Skin of body (tissue), 3 donors: Measurements from ENCODE around the gene TMEM14C. TPM values are rescaled to one million over a fixed set of nuclear protein-coding genes. Genes with fewer than 3 reads are reported as not detected.

Source experiments
- DNase-seq: peaks from one replicate; lab custom pipeline; 2025; lab: John Stamatoyannopoulos, UW
- small RNA-seq: library from RNA; depleted of rRNA; stranded (forward); fragments of <200 nt; gene quantifications from one replicate; pipeline ENCODE3, GENCODE V24; 2014; ENCODE audit warnings: low replicate concordance
- total RNA-seq: library from RNA; depleted of rRNA; stranded (reverse); fragments of >200 nt; gene quantifications from one replicate; pipeline ENCODE4 v1.2.3, GENCODE V29; 2014

Gene TMEM14C
- total RNA-seq, 1 donor from 2014 or later, result 50.4 TPM

- DNase-seq, result no peak
Observed at GRCh38 chr6:10759884-10760329, 37.0 kb downstream of the TMEM14C start.

- no peak for DNase-seq
Observed at GRCh38 chr6:10763006-10763405, 40.1 kb downstream of the TMEM14C start.

DNA sequence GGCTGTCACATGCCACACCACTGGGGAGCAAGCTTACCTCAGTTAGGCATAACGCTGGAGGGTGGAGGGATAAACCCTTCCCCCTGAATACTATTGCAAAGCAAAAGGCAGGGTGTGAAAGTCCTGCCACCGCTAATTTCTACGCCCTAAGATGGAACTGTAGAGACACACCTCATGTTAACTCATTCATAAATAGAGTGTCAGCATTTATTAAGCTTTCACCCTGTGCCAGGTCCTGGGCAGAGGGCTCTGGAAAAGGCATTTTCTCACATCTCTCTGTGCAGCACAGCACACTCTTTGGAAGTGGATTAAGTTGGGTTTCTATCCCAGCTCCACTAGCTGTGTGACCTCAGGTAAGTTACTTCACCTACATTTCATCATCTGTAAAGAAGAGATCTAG lies 46.5 kb downstream of the TMEM14C start:
- no peak for DNase-seq

- no peak for DNase-seq
Observed at GRCh38 chr6:10771371-10771894, 48.6 kb downstream of the TMEM14C start.

GRCh38 chr6:10778230-10778629 lies 55.4 kb downstream of the TMEM14C start:
- no peak for DNase-seq

GRCh38 chr6:10779076-10779475 lies 56.2 kb downstream of the TMEM14C start:
- DNase-seq, result no peak

Small RNA genes within 50 kb of the gene (small RNA-seq; reads per million reads assigned to genes)
- gene RF00019 (not detected), gene RNA5SP203 (not detected)

Other genes with a start within 250 kb of the TMEM14C start
- 8.7 TPM for gene GCNT2, start 201.7 kb upstream of the TMEM14C start, total RNA-seq
- not detected for gene C6orf52, start 28.5 kb upstream of the TMEM14C start, total RNA-seq
- 13.2 TPM for gene PAK1IP1, start 28.1 kb upstream of the TMEM14C start, total RNA-seq
- 40.2 TPM for gene TMEM14B, start 24.7 kb downstream of the TMEM14C start, total RNA-seq
- gene MAK, start 115.5 kb downstream of the TMEM14C start, total RNA-seq, result 0.10 TPM
- not detected for gene GCM2, start 159.0 kb downstream of the TMEM14C start, total RNA-seq
- gene SYCP2L, start 164.0 kb downstream of the TMEM14C start, total RNA-seq, result 4.9 TPM